ENCODE measurements around the gene CRB2.

Gene CRB2

DNA sequence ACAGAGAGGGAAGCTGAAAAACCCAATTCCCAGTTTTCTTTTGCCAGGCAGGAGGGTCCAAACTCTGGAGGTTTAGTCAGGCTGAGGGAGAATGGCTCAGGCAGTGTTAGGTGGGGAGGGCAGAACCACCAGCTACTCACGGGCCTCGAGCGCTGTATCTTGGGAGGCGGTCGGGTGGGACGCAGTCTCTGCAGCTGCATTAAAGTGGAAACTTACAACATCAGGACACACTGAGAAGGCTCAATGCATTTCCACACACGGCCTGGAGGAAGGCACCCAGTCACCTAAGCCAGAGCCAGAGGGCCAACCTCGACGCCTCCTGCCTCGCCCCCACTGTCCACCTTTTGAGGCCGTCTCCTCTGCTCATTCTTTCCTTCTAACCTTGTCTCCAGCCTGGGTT lies 55.6 kb downstream of the CRB2 start:
- no peak for TF ChIP-seq CTCF (IDR thresholded peaks at IDR 0.05)

DNA sequence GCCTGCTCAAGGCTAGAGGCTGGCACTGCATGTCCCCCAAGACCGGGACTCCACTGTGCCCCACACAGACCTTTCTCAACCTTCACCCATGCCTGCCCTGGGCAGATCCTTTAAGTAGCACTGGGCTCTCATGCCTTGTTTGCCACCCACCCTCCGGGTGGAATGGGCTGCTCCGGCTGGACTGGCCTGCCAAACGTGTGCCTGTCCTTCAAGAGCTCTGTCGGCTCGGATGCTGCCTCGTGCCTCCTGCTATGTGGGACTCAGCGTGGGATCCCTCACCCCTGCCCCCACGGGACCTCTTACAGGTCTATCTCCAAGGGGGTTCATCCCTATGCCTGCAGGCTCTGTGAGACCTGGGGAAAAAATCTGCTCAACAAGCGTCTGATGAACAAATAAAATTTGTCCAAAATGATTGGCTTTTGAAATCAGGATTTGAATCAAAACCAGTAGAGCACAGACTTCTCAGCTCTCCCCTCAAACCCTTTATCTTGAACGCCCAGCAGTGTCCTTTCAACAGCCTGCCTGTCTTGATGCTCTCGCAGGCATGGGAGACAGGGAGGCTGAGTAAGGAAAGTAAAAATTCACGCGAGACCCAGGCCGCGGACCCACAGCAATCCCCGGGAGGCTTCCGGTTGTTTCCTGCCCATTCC lies 56.3 kb downstream of the CRB2 start:
- TF ChIP-seq CTCF (IDR thresholded peaks at IDR 0.05) = no peak

- TF ChIP-seq CTCF (IDR thresholded peaks at IDR 0.05) = no peak
Measured at GRCh38 chr9:123414204-123414603, 58.2 kb downstream of the CRB2 start.

- TF ChIP-seq CTCF (IDR thresholded peaks at IDR 0.05) = no peak
Measured at GRCh38 chr9:123414936-123415930, 59.2 kb downstream of the CRB2 start.

- no peak for TF ChIP-seq CTCF (IDR thresholded peaks at IDR 0.05)
Measured at GRCh38 chr9:123416176-123416575, 60.2 kb downstream of the CRB2 start.

- no peak for TF ChIP-seq CTCF (IDR thresholded peaks at IDR 0.05)
Measured at GRCh38 chr9:123417289-123418051, 61.5 kb downstream of the CRB2 start.

DNA sequence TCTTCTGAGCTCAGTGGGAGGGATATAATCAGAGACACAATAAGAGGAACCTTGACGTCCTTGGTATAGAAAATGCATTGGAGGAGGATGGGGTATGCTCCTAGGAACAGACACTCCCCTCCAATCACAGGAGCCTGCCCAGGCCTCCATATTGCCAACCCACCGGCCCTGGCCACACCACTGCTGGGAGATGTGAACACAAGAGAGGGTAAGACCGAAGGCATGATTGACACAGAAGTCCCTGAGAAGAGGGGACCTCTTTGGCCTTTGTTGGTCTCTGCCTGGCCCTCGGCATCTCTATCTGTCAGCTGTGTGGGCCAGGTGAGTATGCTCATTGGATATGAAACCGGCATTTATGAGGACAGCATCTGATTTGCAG lies 62.0 kb downstream of the CRB2 start:
- TF ChIP-seq CTCF (IDR thresholded peaks at IDR 0.05) = no peak

Measured in LNCAP (cell line).